ENCODE results near the gene CSTPP1.
A peak's percentile ranks its signal among the peaks of the same experiment; 100 is the strongest.
"Not testable (repeated sequence)": the region's sequence is repeated elsewhere in the genome, so short reads cannot be mapped to it uniquely, and the experiment has no call there.

The CSTPP1 gene

GRCh38 chr11:47093541-47093940, 157.0 kb downstream of the CSTPP1 start:
- TF ChIP-seq CSRNP3 (CRISPR knock-in tag; IDR thresholded peaks at IDR 0.05), result no peak
- no peak for TF ChIP-seq ZC3H10 (CRISPR knock-in tag; IDR thresholded peaks at IDR 0.05)
- no peak for TF ChIP-seq ZNF565 (CRISPR knock-in tag; conservative IDR thresholded peaks at IDR 0.05; ENCODE audit: low read depth)
- no peak for ATAC-seq

- ATAC-seq, result not testable (repeated sequence)
These were observed 160.3 kb downstream of the CSTPP1 start for GRCh38 chr11:47096871-47097270.

GRCh38 chr11:47098223-47098622, 161.7 kb downstream of the CSTPP1 start:
- not testable (repeated sequence) for ATAC-seq

GRCh38 chr11:47099214-47099917, 162.8 kb downstream of the CSTPP1 start:
- TF ChIP-seq ISL1 (CRISPR knock-in tag; IDR thresholded peaks at IDR 0.05) (peak; percentile 54), ZFP3 (CRISPR knock-in tag; IDR thresholded peaks at IDR 0.05) (no peak), GLIS3 (CRISPR knock-in tag; IDR thresholded peaks at IDR 0.05) (no peak), CSRNP3 (CRISPR knock-in tag; IDR thresholded peaks at IDR 0.05) (no peak), TOX (CRISPR knock-in tag; IDR thresholded peaks at IDR 0.05; ENCODE audit: borderline replicate concordance) (no peak), CREB5 (CRISPR knock-in tag; IDR thresholded peaks at IDR 0.05; ENCODE audit: low read depth) (no peak)
- peak; percentile 40 for ATAC-seq

- TF ChIP-seq BACH2 (CRISPR knock-in tag; IDR thresholded peaks at IDR 0.05; ENCODE audit: borderline replicate concordance) (no peak), CSRNP3 (CRISPR knock-in tag; IDR thresholded peaks at IDR 0.05) (no peak), ZNF8 (CRISPR knock-in tag; IDR thresholded peaks at IDR 0.05) (no peak), ZC3H10 (CRISPR knock-in tag; IDR thresholded peaks at IDR 0.05) (no peak), ZNF70 (CRISPR knock-in tag; IDR thresholded peaks at IDR 0.05) (no peak)
- no peak for ATAC-seq
These were observed 163.4 kb downstream of the CSTPP1 start for GRCh38 chr11:47099918-47100315.

- TF ChIP-seq ZNF565 (CRISPR knock-in tag; conservative IDR thresholded peaks at IDR 0.05; ENCODE audit: low read depth), result no peak
- no peak for TF ChIP-seq GLIS3 (CRISPR knock-in tag; IDR thresholded peaks at IDR 0.05)
- TF ChIP-seq ZFP3 (CRISPR knock-in tag; IDR thresholded peaks at IDR 0.05), result no peak
- TF ChIP-seq ZFP30 (CRISPR knock-in tag; IDR thresholded peaks at IDR 0.05), result no peak
- TF ChIP-seq, protein P1, sequence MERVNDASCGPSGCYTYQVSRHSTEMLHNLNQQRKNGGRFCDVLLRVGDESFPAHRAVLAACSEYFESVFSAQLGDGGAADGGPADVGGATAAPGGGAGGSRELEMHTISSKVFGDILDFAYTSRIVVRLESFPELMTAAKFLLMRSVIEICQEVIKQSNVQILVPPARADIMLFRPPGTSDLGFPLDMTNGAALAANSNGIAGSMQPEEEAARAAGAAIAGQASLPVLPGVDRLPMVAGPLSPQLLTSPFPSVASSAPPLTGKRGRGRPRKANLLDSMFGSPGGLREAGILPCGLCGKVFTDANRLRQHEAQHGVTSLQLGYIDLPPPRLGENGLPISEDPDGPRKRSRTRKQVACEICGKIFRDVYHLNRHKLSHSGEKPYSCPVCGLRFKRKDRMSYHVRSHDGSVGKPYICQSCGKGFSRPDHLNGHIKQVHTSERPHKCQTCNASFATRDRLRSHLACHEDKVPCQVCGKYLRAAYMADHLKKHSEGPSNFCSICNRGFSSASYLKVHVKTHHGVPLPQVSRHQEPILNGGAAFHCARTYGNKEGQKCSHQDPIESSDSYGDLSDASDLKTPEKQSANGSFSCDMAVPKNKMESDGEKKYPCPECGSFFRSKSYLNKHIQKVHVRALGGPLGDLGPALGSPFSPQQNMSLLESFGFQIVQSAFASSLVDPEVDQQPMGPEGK (CRISPR knock-in tag; IDR thresholded peaks at IDR 0.05; ENCODE audit: borderline replicate concordance), result no peak
- no peak for TF ChIP-seq ESRRG (CRISPR knock-in tag; IDR thresholded peaks at IDR 0.05)
- no peak for TF ChIP-seq ARNTL (CRISPR knock-in tag; IDR thresholded peaks at IDR 0.05; ENCODE audit: borderline replicate concordance, low read depth)
- peak; percentile 43 for ATAC-seq
These were observed 164.8 kb downstream of the CSTPP1 start for GRCh38 chr11:47101406-47101805.
